Bronchial epithelial cell (primary cell): ENCODE measurements around the gene DCAF6. TPM values are rescaled to one million over a fixed set of nuclear protein-coding genes. Genes with fewer than 3 reads are reported as not detected.
A peak's percentile ranks its signal among the peaks of the same experiment; 100 is the strongest.

Experiments
- DNase-seq: peaks from one replicate; pipeline ENCODE4 v3.0.0-alpha.2; 2010; ENCODE audit warnings: low read depth
- FAIRE-seq: peaks from 2 replicates; lab custom pipeline; 2011; peaks lifted over from hg19 to GRCh38; lab: Jason Lieb, UNC
- H3K27me3 ChIP-seq: 2 replicates; pipeline ENCODE4 v1.5.1; 2011; ENCODE audit warnings: low read length; ENCODE audit not compliant: control insufficient read depth, insufficient read depth
- H3K36me3 ChIP-seq: 2 replicates; pipeline ENCODE4 v1.5.1; 2011; ENCODE audit warnings: low read length; ENCODE audit not compliant: control insufficient read depth, insufficient read depth
- H3K4me3 ChIP-seq: 2 replicates; pipeline ENCODE4 v1.5.1; 2011; ENCODE audit warnings: mild to moderate bottlenecking, low read depth, low read length, control low read depth
- total RNA-seq: library from RNA; depleted of rRNA; stranded (reverse); fragments of >200 nt; gene quantifications from 2 replicates; pipeline ENCODE4 v1.2.1, GENCODE V29; 2014
- TF ChIP-seq, protein P1 (sequence below): IDR thresholded peaks from 2 replicates; pipeline ENCODE4 v1.5.1; 2011; ENCODE audit warnings: mild to moderate bottlenecking, moderate library complexity, low read length, control low read depth, inconsistent platforms; ENCODE audit not compliant: insufficient read depth, severe bottlenecking

Gene DCAF6
- total RNA-seq, 1 donor from 2014 or later = 28.2 TPM

DNA sequence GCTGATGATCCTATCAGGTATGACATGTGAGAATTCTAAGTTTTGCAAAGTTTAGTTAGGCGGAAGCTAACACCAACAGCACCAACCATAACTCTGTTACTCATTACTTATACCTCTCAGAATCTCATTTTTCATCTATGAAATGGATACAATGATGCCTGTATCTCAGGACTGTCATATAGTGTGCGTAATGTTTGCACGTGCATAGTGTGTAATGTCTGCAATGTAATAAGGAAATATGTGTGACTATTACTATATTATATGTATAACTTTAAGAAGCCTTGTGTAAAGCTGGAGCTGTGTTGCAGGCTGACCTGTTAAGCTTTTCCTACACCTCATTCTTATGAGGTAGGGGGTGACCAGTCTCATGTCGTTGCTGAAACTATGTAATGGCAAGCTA, 35.6 kb upstream of the DCAF6 start:
- FAIRE-seq (no peak), DNase-seq (no peak)
- no peaks in the 10 kb centered on the region for H3K27me3 ChIP-seq
- TF ChIP-seq, protein P1, sequence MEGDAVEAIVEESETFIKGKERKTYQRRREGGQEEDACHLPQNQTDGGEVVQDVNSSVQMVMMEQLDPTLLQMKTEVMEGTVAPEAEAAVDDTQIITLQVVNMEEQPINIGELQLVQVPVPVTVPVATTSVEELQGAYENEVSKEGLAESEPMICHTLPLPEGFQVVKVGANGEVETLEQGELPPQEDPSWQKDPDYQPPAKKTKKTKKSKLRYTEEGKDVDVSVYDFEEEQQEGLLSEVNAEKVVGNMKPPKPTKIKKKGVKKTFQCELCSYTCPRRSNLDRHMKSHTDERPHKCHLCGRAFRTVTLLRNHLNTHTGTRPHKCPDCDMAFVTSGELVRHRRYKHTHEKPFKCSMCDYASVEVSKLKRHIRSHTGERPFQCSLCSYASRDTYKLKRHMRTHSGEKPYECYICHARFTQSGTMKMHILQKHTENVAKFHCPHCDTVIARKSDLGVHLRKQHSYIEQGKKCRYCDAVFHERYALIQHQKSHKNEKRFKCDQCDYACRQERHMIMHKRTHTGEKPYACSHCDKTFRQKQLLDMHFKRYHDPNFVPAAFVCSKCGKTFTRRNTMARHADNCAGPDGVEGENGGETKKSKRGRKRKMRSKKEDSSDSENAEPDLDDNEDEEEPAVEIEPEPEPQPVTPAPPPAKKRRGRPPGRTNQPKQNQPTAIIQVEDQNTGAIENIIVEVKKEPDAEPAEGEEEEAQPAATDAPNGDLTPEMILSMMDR = no peak
- H3K36me3 ChIP-seq = no peaks in the 10 kb centered on the region
- H3K4me3 ChIP-seq = no peak overlapping the region

DNA sequence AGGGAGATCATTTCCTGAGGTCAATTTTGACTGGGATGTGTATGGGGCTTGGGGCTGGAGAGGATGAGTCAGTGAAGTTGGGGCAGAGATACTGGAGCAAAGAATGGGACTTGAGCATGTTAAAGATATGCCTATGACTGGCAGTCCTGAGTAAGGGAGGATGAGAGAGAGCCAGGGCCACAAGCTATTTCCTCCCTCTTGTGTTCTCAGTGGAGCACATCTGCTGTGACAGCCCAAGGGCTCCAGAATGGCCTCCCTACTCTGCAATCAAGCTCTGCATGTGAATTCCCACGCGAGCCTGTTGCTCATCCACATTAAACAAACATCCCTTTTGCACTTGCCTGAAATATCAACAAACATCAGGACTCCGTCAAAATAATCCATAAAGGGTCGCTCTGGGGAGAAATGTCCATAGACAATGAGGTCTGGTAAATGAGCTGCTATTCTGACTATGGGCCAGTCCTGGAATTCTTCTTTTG, 31.8 kb upstream of the DCAF6 start:
- FAIRE-seq (no peak), DNase-seq (peak; percentile 73)
- Histone ChIP-seq H3K4me3 (no peak overlapping the region), H3K36me3 (no peaks in the 10 kb centered on the region), H3K27me3 (no peaks in the 10 kb centered on the region)
- TF ChIP-seq, protein P1 = no peak

- H3K36me3 ChIP-seq = no peaks in the 10 kb centered on the region
- TF ChIP-seq, protein P1 = no peak
- H3K27me3 ChIP-seq = no peaks in the 10 kb centered on the region
- H3K4me3 ChIP-seq = no peak overlapping the region
- FAIRE-seq = no peak
- no peak for DNase-seq
These were observed 31.3 kb upstream of the DCAF6 start for GRCh38 chr1:167905182-167905581.

- TF ChIP-seq, protein P1 = no peak
- DNase-seq (no peak), FAIRE-seq (no peak)
- H3K36me3 ChIP-seq = no peaks in the 10 kb centered on the region
- H3K4me3 ChIP-seq = no peak overlapping the region
- H3K27me3 ChIP-seq = no peaks in the 10 kb centered on the region
These were observed 30.8 kb upstream of the DCAF6 start for GRCh38 chr1:167905671-167906070.

- no peaks in the 10 kb centered on the region for H3K27me3 ChIP-seq
- FAIRE-seq = no peak
- peak; percentile 29 for DNase-seq
- no peaks in the 10 kb centered on the region for H3K36me3 ChIP-seq
- TF ChIP-seq, protein P1 = no peak
- H3K4me3 ChIP-seq = no peak overlapping the region
These were observed 26.7 kb upstream of the DCAF6 start for GRCh38 chr1:167909691-167910180.

- FAIRE-seq (no peak), DNase-seq (no peak)
- TF ChIP-seq, protein P1 = no peak
- no peak overlapping the region for H3K4me3 ChIP-seq
- no peaks in the 10 kb centered on the region for H3K36me3 ChIP-seq
- H3K27me3 ChIP-seq = no peaks in the 10 kb centered on the region
These were observed 26.0 kb upstream of the DCAF6 start for GRCh38 chr1:167910530-167910929.
